ENCODE results near the gene TMEM63C.

TMEM63C gene

GRCh38 chr14:77197988-77198387 is 16.4 kb downstream of the TMEM63C start (continued):
- TF ChIP-seq ZSCAN4 (tag by site-specific recombination; IDR thresholded peaks at IDR 0.05) (no peak), BCL6B (tag by site-specific recombination; IDR thresholded peaks at IDR 0.05) (no peak), ZEB2 (tag by site-specific recombination; IDR thresholded peaks at IDR 0.05) (no peak)

DNA sequence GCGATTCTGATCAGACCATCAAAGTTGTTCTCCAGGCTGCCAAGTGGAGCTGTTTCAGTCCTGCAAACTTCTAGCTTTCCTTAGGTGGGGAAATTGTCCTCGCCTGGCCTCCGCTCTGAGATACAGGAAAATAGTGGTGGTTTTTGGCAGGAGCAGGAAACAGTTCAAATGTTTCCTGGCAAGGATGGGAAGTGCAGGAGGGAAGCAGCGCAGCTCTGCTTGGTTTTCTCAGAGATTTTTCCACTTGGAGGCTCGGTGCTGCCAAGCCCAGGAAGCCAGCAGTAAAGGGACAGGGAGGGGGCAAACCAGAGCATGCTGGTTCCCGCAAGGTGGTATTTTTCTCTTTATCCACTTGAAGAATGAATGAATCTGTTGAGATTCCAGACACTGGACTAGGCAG is 17.0 kb downstream of the TMEM63C start:
- Histone ChIP-seq H3K9me3 (ENCODE audit: control insufficient read depth, insufficient read depth, low read depth, low read length) (no peaks in the 10 kb centered on the region), H3K27ac (ENCODE audit: extremely low read depth, low read depth, low read length) (no peak overlapping the region), H3K36me3 (ENCODE audit: control insufficient read depth in 2 of 2, insufficient read depth in 1 of 2, low read length in 2 of 2) (no peaks in the 10 kb centered on the region), H3K4me1 (ENCODE audit: control insufficient read depth, insufficient read depth, low read length) (no peaks in the 10 kb centered on the region), H3K4me3 (ENCODE audit: low read depth, low read length) (no peak overlapping the region)
- CTCF ChIA-PET: interaction anchor here (0.7 to 2.0 kb wide), 2 partner anchors 11 to 74 kb away, joined by 4 to 10 read pairs; no protein-coding TSS in a partner anchor
- TF ChIP-seq ZNF707 (tag by site-specific recombination; IDR thresholded peaks at IDR 0.05): no peak
- no peak for TF ChIP-seq ZNF140 (tag by site-specific recombination; IDR thresholded peaks at IDR 0.05)
- no peak for TF ChIP-seq ZNF341 (tag by site-specific recombination; IDR thresholded peaks at IDR 0.05; ENCODE audit: low read depth)
- POLR2A ChIA-PET: no interaction called here

DNA sequence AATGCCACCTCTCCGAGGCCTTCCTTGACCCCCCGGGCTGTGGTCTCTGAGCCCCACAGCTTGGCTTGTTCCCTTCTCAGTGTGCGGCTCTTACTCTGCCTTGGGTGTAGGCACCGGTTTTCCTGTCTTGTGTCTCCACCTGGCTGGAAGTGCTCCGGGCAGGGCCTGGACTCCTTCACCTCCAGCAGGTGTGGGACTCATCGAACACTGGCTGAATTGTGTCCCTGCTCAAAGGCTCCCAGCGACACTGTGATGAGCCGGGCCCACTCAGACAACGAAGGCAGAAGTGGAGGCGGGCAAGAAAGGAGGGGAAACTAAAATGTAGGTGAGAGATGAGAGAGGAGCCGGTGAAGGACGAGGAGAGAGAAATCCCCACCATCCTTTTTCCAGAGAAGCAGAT is 18.0 kb downstream of the TMEM63C start:
- Histone ChIP-seq H3K9me3 (ENCODE audit: control insufficient read depth, insufficient read depth, low read depth, low read length) (no peaks in the 10 kb centered on the region), H3K4me3 (ENCODE audit: low read depth, low read length) (no peak overlapping the region), H3K4me1 (ENCODE audit: control insufficient read depth, insufficient read depth, low read length) (no peaks in the 10 kb centered on the region), H3K27ac (ENCODE audit: extremely low read depth, low read depth, low read length) (no peak overlapping the region), H3K36me3 (ENCODE audit: control insufficient read depth in 2 of 2, insufficient read depth in 1 of 2, low read length in 2 of 2) (no peaks in the 10 kb centered on the region)
- POLR2A ChIA-PET: no interaction called here
- CTCF ChIA-PET: interaction anchor here (0.8 to 2.0 kb wide), 2 partner anchors 12 to 14 kb away, joined by 3 to 10 read pairs; no protein-coding TSS in a partner anchor
- TF ChIP-seq, protein P1, sequence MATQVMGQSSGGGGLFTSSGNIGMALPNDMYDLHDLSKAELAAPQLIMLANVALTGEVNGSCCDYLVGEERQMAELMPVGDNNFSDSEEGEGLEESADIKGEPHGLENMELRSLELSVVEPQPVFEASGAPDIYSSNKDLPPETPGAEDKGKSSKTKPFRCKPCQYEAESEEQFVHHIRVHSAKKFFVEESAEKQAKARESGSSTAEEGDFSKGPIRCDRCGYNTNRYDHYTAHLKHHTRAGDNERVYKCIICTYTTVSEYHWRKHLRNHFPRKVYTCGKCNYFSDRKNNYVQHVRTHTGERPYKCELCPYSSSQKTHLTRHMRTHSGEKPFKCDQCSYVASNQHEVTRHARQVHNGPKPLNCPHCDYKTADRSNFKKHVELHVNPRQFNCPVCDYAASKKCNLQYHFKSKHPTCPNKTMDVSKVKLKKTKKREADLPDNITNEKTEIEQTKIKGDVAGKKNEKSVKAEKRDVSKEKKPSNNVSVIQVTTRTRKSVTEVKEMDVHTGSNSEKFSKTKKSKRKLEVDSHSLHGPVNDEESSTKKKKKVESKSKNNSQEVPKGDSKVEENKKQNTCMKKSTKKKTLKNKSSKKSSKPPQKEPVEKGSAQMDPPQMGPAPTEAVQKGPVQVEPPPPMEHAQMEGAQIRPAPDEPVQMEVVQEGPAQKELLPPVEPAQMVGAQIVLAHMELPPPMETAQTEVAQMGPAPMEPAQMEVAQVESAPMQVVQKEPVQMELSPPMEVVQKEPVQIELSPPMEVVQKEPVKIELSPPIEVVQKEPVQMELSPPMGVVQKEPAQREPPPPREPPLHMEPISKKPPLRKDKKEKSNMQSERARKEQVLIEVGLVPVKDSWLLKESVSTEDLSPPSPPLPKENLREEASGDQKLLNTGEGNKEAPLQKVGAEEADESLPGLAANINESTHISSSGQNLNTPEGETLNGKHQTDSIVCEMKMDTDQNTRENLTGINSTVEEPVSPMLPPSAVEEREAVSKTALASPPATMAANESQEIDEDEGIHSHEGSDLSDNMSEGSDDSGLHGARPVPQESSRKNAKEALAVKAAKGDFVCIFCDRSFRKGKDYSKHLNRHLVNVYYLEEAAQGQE (tag by site-specific recombination; IDR thresholded peaks at IDR 0.05): no peak
- TF ChIP-seq ZNF350 (tag by site-specific recombination; IDR thresholded peaks at IDR 0.05) (no peak), ZNF266 (tag by site-specific recombination; IDR thresholded peaks at IDR 0.05; ENCODE audit: low read depth) (no peak), ZBTB48 (tag by site-specific recombination; IDR thresholded peaks at IDR 0.05) (no peak), PBX3 (CRISPR knock-in tag; IDR thresholded peaks at IDR 0.05) (no peak), ZNF239 (tag by site-specific recombination; IDR thresholded peaks at IDR 0.05) (no peak), GLI2 (tag by site-specific recombination; IDR thresholded peaks at IDR 0.05; ENCODE audit: borderline replicate concordance, low read depth) (no peak), ZNF354C (tag by site-specific recombination; IDR thresholded peaks at IDR 0.05; ENCODE audit: borderline replicate concordance, low read depth) (no peak), ZNF623 (tag by site-specific recombination; IDR thresholded peaks at IDR 0.05) (no peak), ZNF223 (tag by site-specific recombination; IDR thresholded peaks at IDR 0.05) (no peak), ZNF138 (tag by site-specific recombination; IDR thresholded peaks at IDR 0.05; ENCODE audit: borderline replicate concordance) (no peak)
- TF ChIP-seq, protein P2, sequence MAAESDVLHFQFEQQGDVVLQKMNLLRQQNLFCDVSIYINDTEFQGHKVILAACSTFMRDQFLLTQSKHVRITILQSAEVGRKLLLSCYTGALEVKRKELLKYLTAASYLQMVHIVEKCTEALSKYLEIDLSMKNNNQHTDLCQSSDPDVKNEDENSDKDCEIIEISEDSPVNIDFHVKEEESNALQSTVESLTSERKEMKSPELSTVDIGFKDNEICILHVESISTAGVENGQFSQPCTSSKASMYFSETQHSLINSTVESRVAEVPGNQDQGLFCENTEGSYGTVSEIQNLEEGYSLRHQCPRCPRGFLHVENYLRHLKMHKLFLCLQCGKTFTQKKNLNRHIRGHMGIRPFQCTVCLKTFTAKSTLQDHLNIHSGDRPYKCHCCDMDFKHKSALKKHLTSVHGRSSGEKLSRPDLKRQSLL (tag by site-specific recombination; IDR thresholded peaks at IDR 0.05): no peak
- TF ChIP-seq, protein P3, sequence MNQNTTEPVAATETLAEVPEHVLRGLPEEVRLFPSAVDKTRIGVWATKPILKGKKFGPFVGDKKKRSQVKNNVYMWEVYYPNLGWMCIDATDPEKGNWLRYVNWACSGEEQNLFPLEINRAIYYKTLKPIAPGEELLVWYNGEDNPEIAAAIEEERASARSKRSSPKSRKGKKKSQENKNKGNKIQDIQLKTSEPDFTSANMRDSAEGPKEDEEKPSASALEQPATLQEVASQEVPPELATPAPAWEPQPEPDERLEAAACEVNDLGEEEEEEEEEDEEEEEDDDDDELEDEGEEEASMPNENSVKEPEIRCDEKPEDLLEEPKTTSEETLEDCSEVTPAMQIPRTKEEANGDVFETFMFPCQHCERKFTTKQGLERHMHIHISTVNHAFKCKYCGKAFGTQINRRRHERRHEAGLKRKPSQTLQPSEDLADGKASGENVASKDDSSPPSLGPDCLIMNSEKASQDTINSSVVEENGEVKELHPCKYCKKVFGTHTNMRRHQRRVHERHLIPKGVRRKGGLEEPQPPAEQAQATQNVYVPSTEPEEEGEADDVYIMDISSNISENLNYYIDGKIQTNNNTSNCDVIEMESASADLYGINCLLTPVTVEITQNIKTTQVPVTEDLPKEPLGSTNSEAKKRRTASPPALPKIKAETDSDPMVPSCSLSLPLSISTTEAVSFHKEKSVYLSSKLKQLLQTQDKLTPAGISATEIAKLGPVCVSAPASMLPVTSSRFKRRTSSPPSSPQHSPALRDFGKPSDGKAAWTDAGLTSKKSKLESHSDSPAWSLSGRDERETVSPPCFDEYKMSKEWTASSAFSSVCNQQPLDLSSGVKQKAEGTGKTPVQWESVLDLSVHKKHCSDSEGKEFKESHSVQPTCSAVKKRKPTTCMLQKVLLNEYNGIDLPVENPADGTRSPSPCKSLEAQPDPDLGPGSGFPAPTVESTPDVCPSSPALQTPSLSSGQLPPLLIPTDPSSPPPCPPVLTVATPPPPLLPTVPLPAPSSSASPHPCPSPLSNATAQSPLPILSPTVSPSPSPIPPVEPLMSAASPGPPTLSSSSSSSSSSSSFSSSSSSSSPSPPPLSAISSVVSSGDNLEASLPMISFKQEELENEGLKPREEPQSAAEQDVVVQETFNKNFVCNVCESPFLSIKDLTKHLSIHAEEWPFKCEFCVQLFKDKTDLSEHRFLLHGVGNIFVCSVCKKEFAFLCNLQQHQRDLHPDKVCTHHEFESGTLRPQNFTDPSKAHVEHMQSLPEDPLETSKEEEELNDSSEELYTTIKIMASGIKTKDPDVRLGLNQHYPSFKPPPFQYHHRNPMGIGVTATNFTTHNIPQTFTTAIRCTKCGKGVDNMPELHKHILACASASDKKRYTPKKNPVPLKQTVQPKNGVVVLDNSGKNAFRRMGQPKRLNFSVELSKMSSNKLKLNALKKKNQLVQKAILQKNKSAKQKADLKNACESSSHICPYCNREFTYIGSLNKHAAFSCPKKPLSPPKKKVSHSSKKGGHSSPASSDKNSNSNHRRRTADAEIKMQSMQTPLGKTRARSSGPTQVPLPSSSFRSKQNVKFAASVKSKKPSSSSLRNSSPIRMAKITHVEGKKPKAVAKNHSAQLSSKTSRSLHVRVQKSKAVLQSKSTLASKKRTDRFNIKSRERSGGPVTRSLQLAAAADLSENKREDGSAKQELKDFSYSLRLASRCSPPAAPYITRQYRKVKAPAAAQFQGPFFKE (tag by site-specific recombination; IDR thresholded peaks at IDR 0.05; ENCODE audit: borderline replicate concordance): no peak
